Activated CD4-positive, alpha-beta T cell treated with anti-CD3 and anti-CD28 coated beads, Interleukin-2, amount 50 U/mL, for 24 hours (primary cell): Measurements from ENCODE around the gene RAB3GAP1.
"Not testable (repeated sequence)": the region's sequence is repeated elsewhere in the genome, so short reads cannot be mapped to it uniquely, and the experiment has no call there.

ENCODE experiments used
- DNase-seq, 2 donors: peaks; one replicate each; pipeline ENCODE4 v3.0.0-alpha.2; 2020; ENCODE audit warnings: low read depth in 1 of 2, low spot score in 1 of 2

Gene RAB3GAP1

DNA sequence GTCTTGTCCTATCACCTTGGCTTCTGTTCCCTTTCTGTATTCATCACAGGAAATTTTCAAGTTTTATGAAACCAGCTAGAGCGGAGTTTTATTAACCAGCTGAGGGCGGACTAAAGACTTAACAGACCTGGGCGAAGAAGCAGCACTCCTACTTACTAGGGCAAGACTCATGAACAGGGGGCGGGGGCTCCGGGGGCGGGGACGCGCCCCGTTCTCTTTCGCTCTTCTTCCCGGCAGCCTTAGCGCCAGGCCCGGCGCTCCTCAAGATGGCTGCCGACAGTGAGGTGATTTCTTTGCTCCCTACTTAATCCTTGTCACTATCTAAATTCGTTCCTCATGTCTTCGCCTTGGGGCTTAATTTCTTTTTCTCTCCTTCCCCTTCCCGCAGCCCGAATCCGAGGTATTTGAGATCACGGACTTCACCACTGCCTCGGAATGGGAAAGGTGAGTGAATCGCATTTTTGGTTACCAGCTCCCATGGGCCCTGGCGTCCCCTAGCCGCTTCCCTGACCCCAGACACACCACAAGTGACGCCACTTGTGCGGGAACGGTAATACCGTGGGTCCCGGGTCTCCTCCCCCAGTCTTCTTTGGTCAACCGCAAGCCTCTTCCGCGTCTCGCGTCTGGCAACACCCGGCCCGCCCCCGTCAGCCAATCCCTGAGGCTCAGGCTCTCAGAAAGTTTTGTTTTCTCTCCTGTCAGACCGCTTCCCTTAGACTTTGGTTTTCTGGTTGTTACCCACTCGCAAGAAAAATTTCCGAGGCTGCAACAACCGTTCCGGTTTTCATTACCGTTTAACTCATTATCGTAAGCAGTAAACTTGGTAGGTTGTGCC lies at the start of gene RAB3GAP1:
Gene RAB3GAP1 (plus strand): TSS at position 251 of the 835 bp plus-strand sequence. CDS start 16 bp downstream, at position 267.
- peak; percentile 71 to 84 for DNase-seq

DNA sequence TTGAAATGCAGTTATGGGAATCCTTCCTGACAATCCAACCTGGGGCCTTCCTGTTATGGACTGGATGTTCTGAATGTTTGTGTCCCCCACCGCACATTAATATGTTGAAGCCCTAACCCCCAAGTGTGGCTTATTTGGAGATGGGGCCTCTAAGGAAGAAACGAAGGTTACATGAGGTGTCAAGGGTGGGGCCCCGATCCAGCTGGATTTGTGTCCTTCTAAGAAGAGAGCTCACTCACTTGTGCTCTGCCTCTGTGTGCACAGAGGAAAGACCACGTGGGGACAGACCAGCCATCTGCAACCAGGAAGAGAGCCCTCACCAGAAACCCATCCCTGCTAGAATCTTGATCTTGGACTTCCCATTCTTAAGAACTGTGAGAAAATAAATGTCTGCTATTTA lies 49.3 kb upstream of the RAB3GAP1 start:
- no peak for DNase-seq

DNA sequence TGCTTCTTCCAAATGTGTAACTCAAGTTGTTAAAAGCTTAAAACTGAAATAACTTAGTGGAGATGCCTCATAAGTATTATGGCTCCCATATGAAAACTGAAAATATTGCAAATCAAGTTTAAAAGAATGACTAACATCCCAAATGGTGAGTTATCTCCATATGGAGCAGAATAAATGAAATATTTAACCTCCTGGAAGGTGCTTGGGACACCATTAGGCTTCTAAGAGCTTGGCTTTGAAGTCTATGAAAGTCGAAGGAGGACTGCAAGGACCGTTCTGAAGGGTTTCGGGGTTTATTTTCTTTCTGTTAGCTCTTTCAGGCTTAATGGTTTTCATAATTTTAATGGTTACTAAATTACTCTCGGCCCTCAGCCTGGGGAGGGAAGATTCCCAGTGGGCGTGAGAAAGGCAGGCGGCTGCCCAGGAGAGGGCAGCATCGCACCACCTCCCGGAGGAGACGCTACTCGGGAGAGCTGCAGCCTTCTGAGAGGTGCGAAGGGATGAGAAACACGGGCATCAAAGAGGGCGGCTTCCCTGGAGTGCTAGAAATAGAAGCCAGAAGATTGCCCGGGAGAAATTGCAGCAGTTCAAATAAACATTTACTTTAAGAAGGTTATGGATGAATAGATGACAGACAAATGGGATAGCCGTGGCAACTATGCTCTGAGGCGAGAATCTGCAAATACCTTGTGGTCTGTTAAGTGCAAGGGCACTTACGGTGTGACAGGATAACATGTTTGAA lies 47.9 kb upstream of the RAB3GAP1 start:
- DNase-seq, result peak; percentile 61 to 66

DNA sequence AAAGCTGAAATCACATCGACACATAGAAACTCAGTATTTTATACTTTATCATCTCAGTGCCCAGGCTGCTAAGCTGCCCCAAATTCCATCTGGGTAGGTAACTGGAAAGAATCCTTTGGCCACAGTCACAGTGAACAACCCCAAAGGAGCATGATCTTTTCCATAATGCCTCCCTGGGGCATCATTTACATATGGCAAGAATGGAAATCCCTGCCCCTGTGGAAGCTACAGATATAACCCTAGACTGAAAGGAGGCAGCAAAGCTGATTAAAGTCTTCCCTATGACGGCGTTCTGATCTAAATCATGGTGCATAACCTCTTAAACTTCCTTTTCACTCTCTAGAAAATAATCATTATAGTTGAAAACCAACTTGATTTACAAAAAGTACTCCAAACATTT lies 46.3 kb upstream of the RAB3GAP1 start:
- no peak for DNase-seq

DNA sequence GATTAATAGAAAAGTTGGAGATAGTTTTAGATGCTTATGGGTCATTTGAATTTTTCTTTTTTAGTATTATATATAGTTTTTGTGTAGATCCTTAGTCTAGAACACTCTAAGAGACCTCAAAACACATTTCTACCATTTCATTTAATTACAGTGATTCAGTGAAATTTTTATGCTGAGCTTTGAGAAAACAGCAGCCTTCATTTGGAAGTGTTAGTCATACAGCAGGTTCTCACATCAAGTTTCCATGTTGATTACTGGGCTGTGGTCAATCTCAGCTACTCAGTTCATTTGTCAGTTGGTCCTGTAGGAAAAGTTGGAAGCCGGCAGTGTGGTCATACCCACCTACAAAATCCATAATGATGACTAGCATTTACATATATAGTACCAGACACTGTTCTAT lies 42.8 kb upstream of the RAB3GAP1 start:
- DNase-seq, result no peak

DNA sequence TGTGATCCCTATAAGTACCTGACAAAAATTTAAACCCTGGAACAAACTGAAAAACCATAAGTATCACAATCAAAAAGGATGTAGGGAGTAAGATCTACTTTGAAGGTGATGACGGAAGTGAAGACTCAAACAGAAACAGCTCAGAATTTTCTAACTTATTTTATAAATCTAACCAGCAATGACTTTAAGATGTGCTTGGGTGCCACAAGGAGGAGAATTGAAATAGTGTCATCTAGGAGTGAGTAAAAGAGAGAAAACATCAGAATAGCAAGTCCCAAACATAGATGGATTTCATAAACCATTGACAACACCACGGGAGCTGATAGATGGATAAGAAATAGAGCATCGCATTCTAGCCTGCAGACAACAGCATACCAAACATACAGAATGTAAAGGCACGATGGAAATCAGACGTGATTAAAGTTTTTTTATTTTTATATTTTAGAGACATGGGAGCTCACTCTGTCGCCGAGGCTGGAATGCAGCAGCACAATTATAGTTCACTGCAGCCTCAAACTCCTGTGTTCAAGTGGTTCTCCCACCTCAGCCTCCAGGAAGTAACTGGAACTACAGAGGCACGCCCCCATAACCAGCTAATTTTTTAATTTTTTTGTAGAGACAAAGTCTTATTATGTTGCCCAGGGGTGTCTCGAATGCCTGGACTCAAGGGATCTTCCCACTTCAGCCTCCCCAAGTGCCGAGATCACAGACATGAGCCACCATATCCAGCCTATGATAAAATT lies 41.7 kb upstream of the RAB3GAP1 start:
- DNase-seq, result no peak

DNA sequence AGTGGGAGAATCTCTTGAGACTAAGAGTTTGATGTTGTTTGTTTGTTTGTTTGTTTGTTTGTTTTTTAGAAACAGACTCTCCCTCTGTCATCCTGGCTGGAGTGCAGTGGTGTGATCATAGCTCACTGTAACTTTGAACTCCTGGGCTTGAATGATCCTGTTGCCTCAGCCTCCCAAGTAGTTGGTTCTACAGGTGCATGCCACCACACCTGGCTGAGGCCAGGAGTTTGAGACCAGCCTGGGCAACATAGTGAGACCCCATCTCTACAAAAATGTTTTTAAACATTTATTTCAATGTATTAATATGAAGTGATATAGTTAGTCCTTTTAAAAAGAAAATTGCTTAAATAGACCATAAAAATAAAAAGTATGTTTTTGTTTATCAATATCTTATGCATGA lies 40.5 kb upstream of the RAB3GAP1 start:
- DNase-seq, result no peak

DNA sequence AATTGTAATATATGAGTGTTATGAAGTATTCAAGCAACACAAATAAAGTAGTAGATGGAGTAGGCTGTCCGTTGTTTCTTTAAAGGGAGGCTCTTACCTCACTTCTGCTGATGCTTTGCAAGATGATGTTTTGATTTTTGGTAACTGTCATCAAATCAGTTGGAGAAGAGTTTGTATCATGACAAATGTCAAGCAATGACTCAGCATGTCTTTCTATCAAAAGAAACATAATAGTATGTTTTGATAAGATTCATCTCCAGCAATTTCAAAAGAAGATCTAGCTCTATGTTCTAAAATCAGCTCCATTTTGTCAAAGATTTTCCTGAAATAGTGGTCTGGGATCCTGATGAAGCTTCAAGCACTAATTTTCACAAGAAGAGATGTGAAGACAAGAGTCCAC lies 30.5 kb upstream of the RAB3GAP1 start:
- DNase-seq, result no peak

DNA sequence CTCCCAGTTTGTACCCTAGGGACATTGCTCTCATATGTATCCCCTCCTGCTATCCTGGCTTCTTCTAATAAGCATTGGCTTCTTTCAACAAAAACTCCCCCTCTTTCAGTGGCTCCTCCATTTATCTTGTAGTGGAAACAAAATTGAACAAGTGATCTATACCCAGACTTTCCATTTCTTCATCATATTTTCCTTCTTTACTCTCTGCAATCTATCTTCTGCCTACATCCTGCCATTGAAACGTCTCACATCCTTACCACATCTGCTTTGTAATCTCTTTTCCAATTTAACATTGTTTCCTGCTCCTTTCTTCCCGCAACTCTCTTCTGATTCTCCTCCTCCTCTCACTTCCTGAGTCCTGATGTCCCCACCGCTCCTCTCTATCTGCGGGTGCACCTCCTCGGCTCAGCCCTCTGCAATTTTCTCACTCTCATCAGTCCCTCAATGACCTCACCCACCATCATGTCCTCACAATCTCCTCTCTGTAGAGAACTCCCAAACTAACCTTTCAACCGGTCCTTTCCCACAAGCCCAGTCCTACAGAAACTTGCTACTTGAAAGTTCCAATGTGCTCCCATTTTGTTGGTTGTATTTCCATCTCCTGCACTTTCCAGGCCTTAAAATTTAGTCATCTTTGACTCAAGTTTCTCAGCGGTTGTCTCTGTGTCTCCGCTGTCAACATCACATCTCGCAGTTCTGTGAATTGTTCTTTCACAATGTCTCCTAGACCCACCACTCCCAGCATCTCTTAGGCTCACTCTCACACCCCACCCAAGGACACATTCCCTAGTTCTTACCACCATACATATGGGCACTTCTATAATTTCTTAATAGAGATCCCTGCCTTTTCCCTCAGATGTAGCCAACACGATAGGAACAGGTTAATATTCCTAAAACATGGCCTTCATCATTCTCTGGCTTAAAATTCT lies 28.9 kb upstream of the RAB3GAP1 start:
- no peak for DNase-seq

DNA sequence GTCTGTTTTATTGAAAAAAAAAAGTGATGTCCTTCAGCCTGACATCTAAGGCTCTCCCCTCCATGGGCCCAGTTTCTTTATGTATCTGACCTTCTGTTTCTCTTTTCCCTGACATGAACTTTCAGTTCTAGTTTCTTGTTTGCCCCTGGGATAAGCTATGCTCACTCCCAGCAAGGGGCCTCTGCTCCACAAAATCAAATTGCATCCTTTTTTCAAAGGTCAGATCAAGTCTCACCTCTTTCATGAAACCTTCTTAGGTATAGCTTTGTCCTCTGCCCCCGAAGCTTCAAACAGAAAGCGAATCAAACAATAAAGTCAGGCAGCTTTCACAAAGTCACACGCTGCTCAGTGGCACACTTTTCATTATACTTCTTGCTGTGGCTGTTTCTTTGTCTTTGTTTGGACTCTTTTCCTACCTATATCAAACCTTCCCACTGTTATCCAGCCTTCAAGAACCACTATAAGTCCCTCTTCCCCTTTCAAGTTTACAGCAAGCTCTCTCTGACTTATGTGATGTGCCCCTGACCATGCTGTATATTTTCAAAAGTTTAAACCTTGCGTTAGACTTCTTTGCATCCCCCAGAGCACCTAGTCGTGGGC lies 28.1 kb upstream of the RAB3GAP1 start:
- DNase-seq, result no peak

DNA sequence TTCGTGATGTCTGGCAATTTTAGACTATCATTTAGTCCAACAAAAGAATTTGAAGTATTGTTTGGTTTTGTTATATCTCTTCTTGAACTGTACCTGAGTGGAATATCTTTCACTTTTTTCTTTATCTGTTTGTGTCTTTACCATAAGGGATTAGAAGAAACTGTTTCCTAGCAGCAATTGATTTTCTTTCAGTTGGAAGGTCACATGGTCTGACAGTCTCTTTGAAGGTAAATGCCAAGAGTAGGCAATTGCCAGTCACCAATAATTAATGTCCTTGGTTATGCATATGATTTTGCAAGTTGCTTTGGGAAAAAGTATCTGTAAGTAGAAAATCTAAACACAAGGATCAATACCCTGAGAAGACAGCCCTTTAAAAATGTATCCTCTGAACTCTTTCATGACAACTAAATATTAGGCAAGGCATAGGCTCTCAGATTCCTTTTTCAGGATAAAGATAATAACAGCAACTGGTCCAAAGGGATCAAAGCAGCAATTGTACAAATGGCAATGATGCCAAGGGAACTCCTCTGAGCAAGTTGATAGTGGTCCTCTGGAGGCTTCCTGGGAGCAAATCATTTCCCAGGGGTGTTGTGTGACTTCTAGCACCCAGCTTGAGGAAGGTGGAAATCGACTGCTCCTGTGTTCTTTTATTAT lies 22.5 kb upstream of the RAB3GAP1 start:
- DNase-seq, result no peak

DNA sequence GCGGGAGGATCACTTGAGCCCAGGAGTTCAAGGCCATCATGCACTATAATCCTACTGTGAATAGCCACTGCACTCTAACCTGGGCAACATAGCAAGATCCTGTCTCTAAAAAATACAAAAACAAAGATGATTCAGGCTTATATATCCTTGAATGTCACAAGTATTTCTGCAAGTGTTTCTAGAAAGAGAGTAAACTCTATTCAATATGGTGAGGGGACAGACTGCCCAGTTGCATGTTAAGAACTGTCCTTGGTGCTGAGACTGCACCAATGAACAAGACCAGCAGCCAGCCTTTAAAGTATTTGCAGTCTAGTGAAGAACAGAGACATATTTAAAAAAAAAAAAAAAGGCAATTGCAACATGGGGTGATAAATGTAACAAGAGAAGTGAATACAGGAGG lies 21.3 kb upstream of the RAB3GAP1 start:
- no peak for DNase-seq

DNA sequence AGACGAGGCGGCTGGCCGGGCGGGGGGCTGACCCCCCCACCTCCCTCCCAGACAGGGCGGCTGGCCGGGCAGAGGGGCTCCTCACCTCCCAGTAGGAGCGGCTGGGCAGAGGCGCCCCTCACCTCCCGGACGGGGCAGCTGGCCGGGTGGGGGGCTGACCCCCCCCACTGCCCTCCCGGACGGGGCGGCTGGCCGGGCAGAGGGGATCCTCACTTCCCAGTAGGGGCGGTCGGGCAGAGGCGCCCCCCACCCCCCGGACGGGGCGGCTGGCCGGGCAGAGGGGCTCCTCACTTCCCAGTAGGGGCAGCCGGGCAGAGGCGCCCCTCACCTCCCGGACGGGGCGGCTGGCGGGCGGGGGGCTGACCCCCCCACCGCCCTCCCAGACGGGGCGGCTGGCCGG lies 18.9 kb upstream of the RAB3GAP1 start:
- not testable (repeated sequence) for DNase-seq

DNA sequence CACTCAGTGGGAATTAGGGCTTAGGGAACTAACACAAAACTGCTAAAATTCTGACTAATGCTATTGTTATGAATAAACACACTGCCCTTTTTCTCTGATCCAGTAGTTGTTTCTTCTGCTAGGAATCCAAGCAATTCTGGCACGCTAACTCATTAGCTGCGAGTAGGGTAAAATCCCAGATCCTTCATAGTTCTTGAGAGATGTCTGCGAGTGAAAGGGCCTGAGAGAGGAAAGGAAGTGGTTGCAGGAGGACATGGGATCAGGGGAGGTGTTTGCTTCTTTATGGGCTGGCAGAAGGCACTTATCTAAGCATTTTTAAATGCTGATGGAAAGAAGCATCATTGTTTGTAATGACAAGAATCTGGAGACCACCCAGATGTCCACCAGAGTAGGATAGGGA lies 14.3 kb upstream of the RAB3GAP1 start:
- no peak for DNase-seq

DNA sequence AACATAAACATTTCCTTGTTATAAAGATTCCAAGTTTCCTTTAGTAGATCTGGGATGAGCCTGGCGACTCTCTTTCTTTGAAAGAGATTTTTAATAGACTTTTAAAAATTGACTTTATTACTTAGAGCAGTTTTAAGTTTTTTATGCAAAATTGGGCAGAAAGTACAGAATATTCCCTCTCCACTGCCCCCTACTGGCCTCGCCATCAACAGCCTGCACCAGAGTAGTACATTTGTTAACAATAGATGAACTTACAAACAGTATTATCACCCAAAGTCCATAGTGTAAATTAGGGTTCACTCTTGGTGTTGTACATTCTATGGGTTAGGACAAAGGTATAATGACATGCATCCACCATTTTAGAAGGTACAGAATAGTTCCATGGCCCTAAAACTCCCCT lies 8.7 kb upstream of the RAB3GAP1 start:
- DNase-seq, result no peak

DNA sequence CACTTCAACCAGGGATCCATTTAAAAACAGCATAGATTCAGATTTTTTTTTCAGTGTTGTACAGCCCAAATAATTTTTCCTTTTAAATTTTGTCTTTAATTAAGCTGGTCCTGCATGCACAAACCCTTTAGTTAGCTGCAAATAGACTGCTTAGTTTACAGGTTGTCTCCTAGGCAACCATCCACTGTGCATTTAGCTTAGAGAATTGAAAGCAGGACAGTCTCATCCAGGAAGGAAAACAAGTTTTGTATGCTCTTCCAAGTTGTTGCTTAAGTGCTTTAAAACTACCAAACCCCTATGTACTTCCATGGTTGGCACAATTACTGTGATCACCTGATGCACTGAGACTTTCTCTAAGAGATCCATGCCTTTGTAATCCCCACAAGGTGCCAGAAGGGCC lies 4.8 kb upstream of the RAB3GAP1 start, which contains the start of gene MAP3K19:
Gene MAP3K19 (minus strand): TSS at position 148 of the 400 bp plus-strand sequence. CDS start 22,800 bp downstream, outside the sequence.
- DNase-seq, result no peak

DNA sequence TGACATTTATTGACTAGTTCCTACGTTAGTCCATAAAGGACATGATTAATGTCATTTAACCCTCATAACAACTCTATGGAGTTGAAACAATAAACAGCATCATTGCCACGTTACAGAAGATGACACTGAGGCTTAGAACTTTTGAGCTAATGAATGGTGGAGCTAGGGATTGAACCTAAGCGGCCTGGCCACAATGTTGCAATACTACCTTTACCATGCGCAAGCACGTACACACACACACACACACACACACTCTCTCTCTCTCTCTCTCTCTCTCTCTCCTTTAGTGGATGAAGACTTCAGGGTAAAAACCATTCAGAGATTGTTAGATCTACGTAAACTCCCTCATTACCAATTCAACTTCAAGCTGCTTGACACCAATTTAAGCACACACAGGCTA lies 4.0 kb upstream of the RAB3GAP1 start:
- no peak for DNase-seq

DNA sequence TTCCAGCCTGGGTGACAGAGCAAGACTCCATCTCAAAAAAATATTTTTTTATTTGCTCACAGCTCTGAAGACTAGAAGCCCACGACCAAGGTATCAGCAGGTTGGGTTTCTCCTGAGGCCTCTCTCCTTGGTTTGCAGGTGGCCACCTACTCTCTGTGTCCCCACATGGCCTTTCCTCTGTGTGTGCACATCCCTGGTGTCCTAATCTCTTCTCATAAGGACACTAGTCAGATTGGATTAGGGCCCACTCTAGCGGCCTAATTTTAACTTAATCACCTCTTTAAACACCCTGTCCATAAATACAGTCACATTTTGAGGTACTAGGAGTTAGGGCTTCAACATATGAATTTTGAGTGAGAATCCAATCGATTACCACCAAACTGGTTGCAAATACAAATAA lies 2.0 kb upstream of the RAB3GAP1 start:
- no peak for DNase-seq

DNA sequence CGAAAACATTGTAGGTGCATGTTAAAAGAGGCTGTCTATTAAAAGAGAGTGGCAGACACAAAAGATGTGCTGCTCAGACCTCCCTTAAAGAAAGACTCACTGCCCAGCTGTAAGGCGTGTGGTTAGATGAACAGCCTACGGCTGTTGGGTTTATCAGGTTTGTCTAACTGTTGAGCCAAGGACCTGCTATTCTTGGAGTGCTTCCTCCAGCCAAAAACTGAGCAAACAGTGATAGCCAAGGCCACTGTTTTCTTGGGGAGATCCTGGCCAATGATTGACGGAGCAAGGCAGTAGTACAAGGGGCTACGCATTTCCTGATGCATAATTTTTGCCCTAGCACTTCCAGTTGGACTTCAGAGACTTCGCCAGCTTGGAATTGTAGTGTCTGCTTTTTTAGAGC lies 1.4 kb upstream of the RAB3GAP1 start:
- no peak for DNase-seq
